Fibroblast of villous mesenchyme (primary cell): ENCODE results near the gene CYP2B6. TPM values are rescaled to one million over a fixed set of nuclear protein-coding genes. Genes with fewer than 3 reads are reported as not detected.

Experiments
- DNase-seq: peaks from one replicate; pipeline ENCODE4 v3.0.0-alpha.2; 2010; ENCODE audit warnings: low read depth
- H3K4me3 ChIP-seq: 2 replicates; pipeline ENCODE4 v1.5.1; 2011; ENCODE audit warnings: low read depth, mild to moderate bottlenecking, low read length
- total RNA-seq: library from RNA; depleted of rRNA; stranded (reverse); fragments of >200 nt; gene quantifications from 2 replicates; pipeline ENCODE4 v1.2.3, GENCODE V29; 2012
- TF ChIP-seq, protein P1 (sequence below): IDR thresholded peaks from 2 replicates; pipeline ENCODE4 v1.5.1; 2012; ENCODE audit warnings: low read depth, mild to moderate bottlenecking, low read length; ENCODE audit not compliant: insufficient read depth

CYP2B6 gene
- total RNA-seq, 1 donor, result not detected

DNA sequence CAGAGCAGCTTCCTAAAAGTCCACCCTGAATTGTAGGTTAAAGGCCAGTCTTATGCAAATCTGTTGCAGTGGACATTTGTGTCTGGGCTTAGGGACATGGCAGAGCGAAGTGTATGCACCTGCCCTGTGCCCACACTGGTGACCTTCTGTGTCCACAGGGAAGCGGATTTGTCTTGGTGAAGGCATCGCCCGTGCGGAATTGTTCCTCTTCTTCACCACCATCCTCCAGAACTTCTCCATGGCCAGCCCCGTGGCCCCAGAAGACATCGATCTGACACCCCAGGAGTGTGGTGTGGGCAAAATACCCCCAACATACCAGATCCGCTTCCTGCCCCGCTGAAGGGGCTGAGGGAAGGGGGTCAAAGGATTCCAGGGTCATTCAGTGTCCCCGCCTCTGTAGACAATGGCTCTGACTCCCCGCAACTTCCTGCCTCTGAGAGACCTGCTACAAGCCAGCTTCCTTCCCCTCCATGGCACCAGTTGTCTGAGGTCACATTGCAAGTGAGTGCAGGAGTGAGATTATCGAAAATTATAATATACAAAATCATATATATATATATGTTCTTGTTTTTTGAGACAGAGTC is 25.5 kb downstream of the CYP2B6 start:
- no peak for DNase-seq
- H3K4me3 ChIP-seq, result no peak overlapping the region
- TF ChIP-seq, protein P1, sequence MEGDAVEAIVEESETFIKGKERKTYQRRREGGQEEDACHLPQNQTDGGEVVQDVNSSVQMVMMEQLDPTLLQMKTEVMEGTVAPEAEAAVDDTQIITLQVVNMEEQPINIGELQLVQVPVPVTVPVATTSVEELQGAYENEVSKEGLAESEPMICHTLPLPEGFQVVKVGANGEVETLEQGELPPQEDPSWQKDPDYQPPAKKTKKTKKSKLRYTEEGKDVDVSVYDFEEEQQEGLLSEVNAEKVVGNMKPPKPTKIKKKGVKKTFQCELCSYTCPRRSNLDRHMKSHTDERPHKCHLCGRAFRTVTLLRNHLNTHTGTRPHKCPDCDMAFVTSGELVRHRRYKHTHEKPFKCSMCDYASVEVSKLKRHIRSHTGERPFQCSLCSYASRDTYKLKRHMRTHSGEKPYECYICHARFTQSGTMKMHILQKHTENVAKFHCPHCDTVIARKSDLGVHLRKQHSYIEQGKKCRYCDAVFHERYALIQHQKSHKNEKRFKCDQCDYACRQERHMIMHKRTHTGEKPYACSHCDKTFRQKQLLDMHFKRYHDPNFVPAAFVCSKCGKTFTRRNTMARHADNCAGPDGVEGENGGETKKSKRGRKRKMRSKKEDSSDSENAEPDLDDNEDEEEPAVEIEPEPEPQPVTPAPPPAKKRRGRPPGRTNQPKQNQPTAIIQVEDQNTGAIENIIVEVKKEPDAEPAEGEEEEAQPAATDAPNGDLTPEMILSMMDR, result no peak

DNA sequence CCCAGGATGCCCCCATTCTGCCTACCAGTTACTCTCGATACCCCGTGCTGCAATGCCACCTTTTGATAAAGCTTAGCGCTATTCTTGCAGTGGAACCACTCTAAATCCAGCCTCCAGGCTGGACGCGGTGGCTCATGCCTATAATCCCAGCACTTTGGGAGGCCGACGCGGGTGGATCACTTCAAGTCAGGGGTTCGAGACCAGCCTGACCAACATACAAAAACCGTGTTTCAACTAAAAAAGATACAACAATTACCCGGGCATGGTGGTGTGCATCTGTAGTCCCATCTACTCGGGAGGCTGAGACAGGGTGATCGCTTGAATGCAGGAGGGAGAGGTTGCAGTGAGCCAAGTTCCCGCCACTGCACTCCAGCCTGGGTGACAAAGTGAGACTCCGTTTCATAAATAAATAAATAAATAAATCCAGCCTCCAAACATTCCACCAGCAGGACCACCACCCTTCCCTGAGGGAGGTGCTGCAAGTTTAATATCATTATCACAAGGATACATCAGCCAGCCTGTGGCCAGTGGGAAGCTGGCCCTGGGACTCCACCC is 27.7 kb downstream of the CYP2B6 start:
- TF ChIP-seq, protein P1, result no peak
- H3K4me3 ChIP-seq, result no peak overlapping the region
- DNase-seq, result no peak

DNA sequence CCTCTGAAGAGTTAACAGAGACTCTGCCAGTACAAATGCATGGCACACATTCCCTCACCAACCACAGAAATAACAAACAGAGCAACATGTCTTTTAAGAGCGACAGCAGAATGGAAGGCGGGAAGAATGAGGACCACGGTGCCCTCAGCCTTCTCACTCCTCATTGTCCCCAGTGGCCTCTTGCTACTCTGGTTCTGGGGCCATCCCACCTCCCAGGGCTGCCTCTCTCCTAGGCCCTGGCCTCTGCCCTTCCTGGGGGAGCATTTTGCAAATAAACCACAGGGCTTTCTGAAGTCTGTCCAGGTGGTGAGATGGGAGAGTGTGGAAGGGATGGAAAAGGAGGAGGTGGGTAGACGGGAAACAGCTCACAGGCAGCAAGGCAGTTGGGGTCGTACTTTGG is 28.3 kb downstream of the CYP2B6 start:
- H3K4me3 ChIP-seq, result no peak overlapping the region
- TF ChIP-seq, protein P1, result no peak
- no peak for DNase-seq

DNA sequence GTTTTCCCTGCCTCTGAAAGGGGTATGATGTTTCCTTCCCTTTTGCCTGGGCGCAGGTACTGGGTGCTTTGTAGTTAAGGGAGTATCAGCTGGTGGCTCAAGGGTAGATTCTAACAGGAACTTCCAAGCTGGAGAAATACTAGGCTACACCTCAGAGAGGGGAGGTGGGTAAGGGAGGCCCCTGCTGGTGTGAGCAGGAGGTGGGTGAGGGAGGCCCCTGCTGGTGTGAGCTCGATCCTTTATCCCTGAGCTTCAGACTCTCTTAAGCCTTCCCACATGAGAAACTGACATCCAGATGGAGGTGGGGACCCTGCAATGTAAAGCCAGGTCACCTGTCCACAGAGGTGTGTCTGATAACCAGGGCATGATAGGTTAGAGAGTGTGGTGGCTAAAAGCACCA is 32.1 kb downstream of the CYP2B6 start:
- DNase-seq, result peak; percentile 6
- H3K4me3 ChIP-seq, result no peak overlapping the region
- TF ChIP-seq, protein P1, result peak; percentile 18

DNA sequence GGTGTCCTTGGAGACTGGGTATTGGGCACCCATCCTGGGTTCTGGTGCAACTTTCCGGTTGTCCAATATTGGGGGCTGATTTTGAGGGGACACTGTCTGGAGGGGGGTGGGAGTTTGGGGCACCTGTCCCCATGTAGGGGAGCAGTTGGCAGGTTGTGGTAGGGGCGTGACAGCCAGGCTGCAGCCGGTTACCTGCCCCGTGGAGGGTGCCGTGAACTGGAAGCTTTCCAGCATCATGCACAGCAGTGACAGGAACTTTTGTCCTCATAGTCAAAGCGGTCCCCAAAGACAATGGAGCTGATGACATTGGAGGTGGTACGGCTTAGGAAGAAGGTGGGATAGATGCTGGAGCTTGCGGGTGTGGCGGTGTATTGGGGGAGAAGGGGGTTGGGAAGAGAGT is 34.3 kb downstream of the CYP2B6 start:
- TF ChIP-seq, protein P1, result no peak
- H3K4me3 ChIP-seq, result no peak overlapping the region
- no peak for DNase-seq

DNA sequence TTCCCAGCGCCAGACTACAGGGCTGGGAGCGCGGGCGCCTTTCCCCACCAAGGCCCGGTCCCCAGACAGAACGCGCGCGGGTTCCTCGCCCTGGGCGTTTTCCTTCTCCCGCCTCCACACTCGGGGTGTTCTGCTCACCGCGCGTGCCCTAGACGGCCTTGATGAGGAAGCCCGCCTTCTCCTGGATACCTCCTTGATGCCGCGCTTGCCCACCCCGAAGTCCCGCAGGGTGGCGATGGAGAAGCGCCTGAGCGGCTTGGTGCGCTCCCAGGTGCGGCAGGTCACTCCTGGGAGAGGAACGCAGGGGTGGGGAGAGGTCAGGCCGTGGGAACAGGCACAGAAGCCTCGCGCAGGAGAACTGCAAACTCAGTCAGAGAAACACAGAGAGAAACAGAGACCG is 34.8 kb downstream of the CYP2B6 start:
- DNase-seq, result no peak
- TF ChIP-seq, protein P1, result no peak
- no peak overlapping the region for H3K4me3 ChIP-seq
